ENCODE measurements around the gene CIAO1. TPM values are rescaled to one million over a fixed set of nuclear protein-coding genes. Genes with fewer than 3 reads are reported as not detected.

CIAO1 gene
- polyA plus RNA-seq, 2 of the 4 experiments (the other 2 are of a cell fraction) = 83.2 to 99.7 TPM

DNA sequence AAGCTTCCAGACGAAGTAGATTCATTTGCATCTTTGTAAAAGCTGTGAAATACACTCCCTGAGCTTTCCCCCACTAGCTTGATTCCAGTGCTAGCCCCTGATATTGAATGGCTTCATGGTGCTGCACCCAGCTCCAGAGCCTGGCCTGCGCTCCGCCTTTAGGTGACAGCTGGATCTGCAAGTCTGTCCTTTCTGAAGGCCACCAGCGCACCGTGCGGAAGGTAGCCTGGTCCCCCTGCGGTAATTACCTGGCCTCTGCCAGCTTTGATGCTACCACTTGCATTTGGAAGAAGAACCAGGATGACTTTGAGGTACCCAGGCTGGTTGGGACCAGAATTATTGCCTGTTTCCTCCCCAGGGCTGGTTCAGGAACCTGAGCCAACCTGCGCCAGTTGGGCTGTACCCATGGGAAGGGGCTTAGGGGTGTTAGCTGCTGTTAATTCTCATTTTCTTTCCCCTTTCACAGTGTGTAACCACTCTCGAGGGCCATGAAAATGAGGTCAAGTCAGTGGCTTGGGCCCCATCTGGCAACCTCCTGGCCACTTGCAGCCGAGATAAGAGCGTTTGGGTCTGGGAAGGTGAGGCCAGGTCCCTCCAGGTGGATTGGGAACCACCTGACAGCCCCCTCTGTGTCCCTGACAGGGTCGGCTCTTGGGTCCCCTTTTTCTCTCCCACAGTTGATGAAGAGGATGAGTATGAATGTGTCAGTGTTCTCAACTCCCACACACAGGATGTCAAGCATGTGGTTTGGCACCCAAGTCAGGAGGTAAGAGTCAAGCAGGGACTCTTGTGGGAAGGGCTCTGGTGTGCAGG is 1.3 kb downstream of the CIAO1 start:
- WGBS (ENCODE audit: missing lambda C conversion rate) = 59% methylated on average over 12 of the region's 12 CpGs
- FAIRE-seq (no peak), DNase-seq (ENCODE audit: low read depth in 1 of 2, low spot score in 1 of 2) (peak; percentile 39 to 66), ATAC-seq (peak; percentile 36 to 49; a peak in 3 of 6 replicates)
- Histone ChIP-seq H3K4me2 (peak overlapping the region; percentile 93), H3K9me3 (no peaks in the 10 kb centered on the region), H3K4me1 (peaks cover 18% of the 10 kb centered on the region), H3K4me3 (peak overlapping the region; percentile 97), H3K27ac (peak overlapping the region; percentile 92; a peak in 4 of 6 replicates)
- TF ChIP-seq NPAS2 (CRISPR knock-in tag; IDR thresholded peaks at IDR 0.05; ENCODE audit: borderline replicate concordance) = no peak
- TF ChIP-seq ELK1 (IDR thresholded peaks at IDR 0.05; ENCODE audit: low read depth, low read length) = no peak
- no peak for TF ChIP-seq MAFK (IDR thresholded peaks at IDR 0.05; ENCODE audit: partially characterized antibody)
- no peak for TF ChIP-seq ZSCAN20 (CRISPR knock-in tag; IDR thresholded peaks at IDR 0.05)
- peak; percentile 25 to 56; a peak in 3 of 5 replicates for TF ChIP-seq RAD21 (conservative IDR thresholded peaks at IDR 0.05 in 1 of 2, IDR thresholded peaks at IDR 0.05 in 1 of 2)
- no peak for TF ChIP-seq SREBF2 (IDR thresholded peaks at IDR 0.05)
- TF ChIP-seq, protein P1, sequence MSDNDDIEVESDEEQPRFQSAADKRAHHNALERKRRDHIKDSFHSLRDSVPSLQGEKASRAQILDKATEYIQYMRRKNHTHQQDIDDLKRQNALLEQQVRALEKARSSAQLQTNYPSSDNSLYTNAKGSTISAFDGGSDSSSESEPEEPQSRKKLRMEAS (IDR thresholded peaks at IDR 0.05) = no peak
- TF ChIP-seq SMC3 (IDR thresholded peaks at IDR 0.05) = 0 out of 3 replicates have a peak, but pooled peaks have one; percentile 14
- no peak for TF ChIP-seq TFCP2L1 (CRISPR knock-in tag; IDR thresholded peaks at IDR 0.05)
- no peak for TF ChIP-seq NR3C1 (IDR thresholded peaks at IDR 0.05)
- no peak for TF ChIP-seq E2F6 (IDR thresholded peaks at IDR 0.05; ENCODE audit: borderline replicate concordance, low read depth)
- TF ChIP-seq NFE2L2 (conservative IDR thresholded peaks at IDR 0.05; ENCODE audit: low read length) = no peak
- TF ChIP-seq, protein P2, sequence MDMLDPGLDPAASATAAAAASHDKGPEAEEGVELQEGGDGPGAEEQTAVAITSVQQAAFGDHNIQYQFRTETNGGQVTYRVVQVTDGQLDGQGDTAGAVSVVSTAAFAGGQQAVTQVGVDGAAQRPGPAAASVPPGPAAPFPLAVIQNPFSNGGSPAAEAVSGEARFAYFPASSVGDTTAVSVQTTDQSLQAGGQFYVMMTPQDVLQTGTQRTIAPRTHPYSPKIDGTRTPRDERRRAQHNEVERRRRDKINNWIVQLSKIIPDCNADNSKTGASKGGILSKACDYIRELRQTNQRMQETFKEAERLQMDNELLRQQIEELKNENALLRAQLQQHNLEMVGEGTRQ (IDR thresholded peaks at IDR 0.05) = no peak
- TF ChIP-seq RNF2 (IDR thresholded peaks at IDR 0.05; ENCODE audit: borderline replicate concordance, low read depth) = no peak
- TF ChIP-seq JUNB (IDR thresholded peaks at IDR 0.05) = no peak
- TF ChIP-seq HOXB5 (CRISPR knock-in tag; IDR thresholded peaks at IDR 0.05) = no peak
- TF ChIP-seq CBX8 (IDR thresholded peaks at IDR 0.05) = no peak
- no peak for TF ChIP-seq EHF (CRISPR knock-in tag; IDR thresholded peaks at IDR 0.05)
- peak; percentile 34; the same call in 2 of the 3 replicates for TF ChIP-seq CTCF (IDR thresholded peaks at IDR 0.05)
- TF ChIP-seq ESRRA (IDR thresholded peaks at IDR 0.05; ENCODE audit: borderline replicate concordance, low read length) = no peak
- no peak for TF ChIP-seq TP53 (CRISPR knock-in tag; IDR thresholded peaks at IDR 0.05)
- TF ChIP-seq HOXA7 (CRISPR knock-in tag; IDR thresholded peaks at IDR 0.05) = no peak
- no peak for TF ChIP-seq ZNF302 (CRISPR knock-in tag; IDR thresholded peaks at IDR 0.05)
- TF ChIP-seq, protein P3, sequence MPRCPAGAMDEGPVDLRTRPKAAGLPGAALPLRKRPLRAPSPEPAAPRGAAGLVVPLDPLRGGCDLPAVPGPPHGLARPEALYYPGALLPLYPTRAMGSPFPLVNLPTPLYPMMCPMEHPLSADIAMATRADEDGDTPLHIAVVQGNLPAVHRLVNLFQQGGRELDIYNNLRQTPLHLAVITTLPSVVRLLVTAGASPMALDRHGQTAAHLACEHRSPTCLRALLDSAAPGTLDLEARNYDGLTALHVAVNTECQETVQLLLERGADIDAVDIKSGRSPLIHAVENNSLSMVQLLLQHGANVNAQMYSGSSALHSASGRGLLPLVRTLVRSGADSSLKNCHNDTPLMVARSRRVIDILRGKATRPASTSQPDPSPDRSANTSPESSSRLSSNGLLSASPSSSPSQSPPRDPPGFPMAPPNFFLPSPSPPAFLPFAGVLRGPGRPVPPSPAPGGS (IDR thresholded peaks at IDR 0.05) = no peak
- POLR2A ChIA-PET = interaction anchor here (0.6 to 1.6 kb wide), 2 partner anchors 59 to 165 kb away, joined by 5 to 6 read pairs; partner anchors contain the start of gene STARD7
- CTCF ChIA-PET = interaction anchor here (0.8 to 2.1 kb wide), 14 partner anchors 10 to 274 kb away, joined by 3 to 10 read pairs (median 4); partner anchors contain the start of gene ASTL
